Aorta (tissue), 5 donors: ENCODE measurements around the gene SPATA20. TPM values are rescaled to one million over a fixed set of nuclear protein-coding genes. Genes with fewer than 3 reads are reported as not detected.

Source experiments
- ATAC-seq: fragments of 200-7000 bp; cut with Tn5 transposase; one replicate; pipeline ENCODE4 v1.9.1; 2022; ENCODE audit warnings: moderate library complexity; ENCODE audit not compliant: low FRiP score
- DNase-seq, 2 donors: peaks; one replicate each; pipeline ENCODE4 v3.0.0-alpha.2; 2020
- H3K27ac ChIP-seq, 2 donors: one replicate each; pipeline ENCODE4 v1.5.1; 2013; ENCODE audit warnings: low read length in 2 of 2, mild to moderate bottlenecking in 2 of 2, moderate library complexity in 2 of 2, control low read depth in 1 of 2, inconsistent platforms in 1 of 2, low read depth in 1 of 2
- H3K27me3 ChIP-seq, 2 donors: one replicate each; pipeline ENCODE4 v1.6.1; 2013; ENCODE audit warnings: control low read depth in 1 of 2, low read length in 1 of 2, mild to moderate bottlenecking in 1 of 2, moderate library complexity in 1 of 2; ENCODE audit not compliant: insufficient read depth in 2 of 2, control insufficient read depth in 1 of 2
- H3K36me3 ChIP-seq, 2 donors: one replicate each; pipeline ENCODE4 v1.6.1; 2013; ENCODE audit warnings: control low read depth in 1 of 2, low read length in 1 of 2, mild to moderate bottlenecking in 1 of 2; ENCODE audit not compliant: insufficient read depth in 2 of 2, control insufficient read depth in 1 of 2
- H3K4me1 ChIP-seq, 2 donors: one replicate each; pipeline ENCODE4 v1.6.1; 2013; ENCODE audit warnings: low read length in 2 of 2, control low read depth in 1 of 2, mild to moderate bottlenecking in 1 of 2, moderate library complexity in 1 of 2; ENCODE audit not compliant: insufficient read depth in 2 of 2, control insufficient read depth in 1 of 2
- H3K4me3 ChIP-seq, 2 donors: one replicate each; pipeline ENCODE4 v1.5.1; 2013; ENCODE audit warnings: low read length in 2 of 2, control low read depth in 1 of 2, mild to moderate bottlenecking in 1 of 2
- H3K9me3 ChIP-seq: one replicate; pipeline ENCODE4 v1.6.1; 2013; ENCODE audit warnings: mild to moderate bottlenecking, low read length; ENCODE audit not compliant: control insufficient read depth
- WGBS, 2 donors: extraction: QIAGEN DNeasy Blood & Tissue Kit; methylation state at CpG; one replicate each; pipeline ENCODE4 v1.1.7; 2013; 5-methylcytosine and 5-hydroxymethylcytosine counted together
- intact Hi-C, 2 donors: fragments of 100-400 bp; cut with DNase I; formaldehyde crosslinking; loops; one replicate each; pipeline versions ENCODE4 v1.14.2 to v1.15.0; 2022
- polyA plus RNA-seq, 2 donors: library from polyadenylated mRNA; stranded (reverse); fragments of 200-250 nt; gene quantifications; one replicate each; pipeline ENCODE4 v1.2.3, GENCODE V29; 2013
- total RNA-seq, 2 donors: library from RNA; stranded (reverse); fragmentation: NEBNext Ultra II Directional; extraction: Animal tissue kit (Norgen Biotek cat#: 25700); gene quantifications; one replicate each; pipeline ENCODE4 v1.2.1, GENCODE V29; 2021
- donor health status: healthy with polysubstance abuse.
- donor health status: Bipolar disorder and iron deficiency.
- donor health status: DM: no; HTN: no; CAD: no.
- donor health status: DM: no; HTN: no; CAD: no.
- donor health status: DM: yes; HTN: yes; CAD: no.

SPATA20 gene
- total and polyA plus RNA-seq, 4 donors = 16.7 to 64.0 (median 34.8) TPM

DNA sequence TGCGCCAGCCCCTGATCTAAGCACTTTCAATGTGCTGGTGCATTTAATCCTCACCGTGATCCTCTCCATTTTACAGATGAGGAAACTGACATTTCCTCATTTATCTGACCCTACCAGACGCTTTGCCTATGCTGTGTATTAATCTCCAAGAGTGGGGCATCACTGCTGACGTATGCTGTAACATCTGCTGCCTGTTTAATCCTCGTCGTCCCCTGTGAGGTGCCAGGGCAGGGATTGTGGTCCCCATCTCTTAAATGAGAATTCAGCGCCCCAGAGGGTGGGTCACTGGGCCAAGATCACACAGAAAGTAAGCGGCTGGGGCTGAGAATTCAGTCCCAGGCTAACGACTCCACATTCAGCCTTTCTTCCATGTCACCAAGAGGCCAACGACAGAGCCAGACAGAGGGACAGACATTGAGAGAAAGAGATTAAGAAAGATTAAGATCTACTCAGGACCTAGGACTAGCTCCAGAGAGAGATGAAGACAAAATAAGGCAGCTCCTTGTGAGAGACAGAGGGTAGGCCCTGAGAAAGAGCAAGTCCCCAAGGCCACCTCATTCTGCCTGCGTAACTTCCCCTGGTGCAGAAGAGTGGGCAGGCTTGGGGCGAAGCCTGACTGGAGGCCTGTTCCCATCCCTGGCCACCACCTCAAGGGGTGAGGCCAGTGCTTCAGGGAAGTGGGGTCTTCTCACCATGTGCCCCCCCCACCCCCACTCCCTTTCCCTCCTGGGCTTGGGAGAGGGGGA, 27.1 kb downstream of the SPATA20 start:
- Histone ChIP-seq H3K4me3 (no peak overlapping the region), H3K36me3 (no peaks in the 10 kb centered on the region), H3K9me3 (no peaks in the 10 kb centered on the region), H3K4me1 (no peaks in the 10 kb centered on the region), H3K27ac (no peak overlapping the region), H3K27me3 (no peaks in the 10 kb centered on the region)
- ATAC-seq = no peak
- no peak for DNase-seq
- WGBS, 2 donors = 93 to 96% methylated on average over 12 of the region's 12 CpGs
- intact Hi-C loops = no loop called here

DNA sequence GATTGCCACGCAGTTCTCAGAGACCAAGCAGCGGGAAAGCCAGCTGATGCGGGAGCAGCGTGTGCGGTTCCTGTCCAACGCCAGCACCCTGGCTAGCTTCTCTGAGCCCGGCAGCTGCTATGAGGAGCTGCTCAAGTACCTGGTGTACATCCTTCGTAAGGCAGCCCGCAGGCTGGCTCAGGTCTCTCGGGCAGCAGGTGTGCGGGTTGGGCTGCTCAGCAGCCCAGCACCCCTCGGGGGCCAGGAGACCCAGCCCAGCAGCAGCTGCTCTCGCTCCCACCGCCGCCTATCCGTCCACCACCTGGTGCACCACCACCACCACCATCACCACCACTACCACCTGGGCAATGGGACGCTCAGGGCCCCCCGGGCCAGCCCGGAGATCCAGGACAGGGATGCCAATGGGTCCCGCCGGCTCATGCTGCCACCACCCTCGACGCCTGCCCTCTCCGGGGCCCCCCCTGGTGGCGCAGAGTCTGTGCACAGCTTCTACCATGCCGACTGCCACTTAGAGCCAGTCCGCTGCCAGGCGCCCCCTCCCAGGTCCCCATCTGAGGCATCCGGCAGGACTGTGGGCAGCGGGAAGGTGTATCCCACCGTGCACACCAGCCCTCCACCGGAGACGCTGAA, 28.7 kb downstream of the SPATA20 start:
- intact Hi-C loops = no loop called here
- Histone ChIP-seq H3K4me3 (no peak overlapping the region), H3K27me3 (no peaks in the 10 kb centered on the region), H3K9me3 (no peaks in the 10 kb centered on the region), H3K4me1 (no peaks in the 10 kb centered on the region), H3K27ac (no peak overlapping the region), H3K36me3 (no peaks in the 10 kb centered on the region)
- peak; percentile 15 for ATAC-seq
- DNase-seq = no peak
- WGBS, 2 donors = 91 to 92% methylated on average over 33 of the region's 33 CpGs

DNA sequence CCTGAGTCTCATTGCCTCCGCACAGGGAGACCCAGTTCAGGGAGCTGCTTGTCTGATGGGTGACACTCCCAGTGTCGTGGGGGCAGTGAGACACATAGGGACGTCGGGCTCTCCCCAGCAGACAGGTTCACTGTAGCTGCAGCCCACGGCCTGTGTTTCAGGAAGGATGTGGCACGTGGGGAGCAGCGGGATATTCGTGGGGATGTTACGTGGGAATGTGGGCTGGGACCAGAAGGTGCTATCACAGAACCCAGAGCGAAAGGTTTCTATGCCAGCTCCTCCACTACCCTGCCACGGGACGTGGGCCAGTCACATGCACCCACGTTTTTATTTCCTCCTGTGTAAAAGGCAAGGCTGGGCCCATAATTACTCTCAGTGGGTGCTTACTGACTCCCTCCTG, 29.9 kb downstream of the SPATA20 start:
- H3K27me3 ChIP-seq = no peaks in the 10 kb centered on the region
- ATAC-seq (no peak), DNase-seq (no peak)
- H3K4me3 ChIP-seq = no peak overlapping the region
- H3K9me3 ChIP-seq = no peaks in the 10 kb centered on the region
- WGBS, 2 donors = 91 to 93% methylated on average over 13 of the region's 13 CpGs
- H3K27ac ChIP-seq = no peak overlapping the region
- intact Hi-C loops = no loop called here
- no peaks in the 10 kb centered on the region for H3K4me1 ChIP-seq
- no peaks in the 10 kb centered on the region for H3K36me3 ChIP-seq

DNA sequence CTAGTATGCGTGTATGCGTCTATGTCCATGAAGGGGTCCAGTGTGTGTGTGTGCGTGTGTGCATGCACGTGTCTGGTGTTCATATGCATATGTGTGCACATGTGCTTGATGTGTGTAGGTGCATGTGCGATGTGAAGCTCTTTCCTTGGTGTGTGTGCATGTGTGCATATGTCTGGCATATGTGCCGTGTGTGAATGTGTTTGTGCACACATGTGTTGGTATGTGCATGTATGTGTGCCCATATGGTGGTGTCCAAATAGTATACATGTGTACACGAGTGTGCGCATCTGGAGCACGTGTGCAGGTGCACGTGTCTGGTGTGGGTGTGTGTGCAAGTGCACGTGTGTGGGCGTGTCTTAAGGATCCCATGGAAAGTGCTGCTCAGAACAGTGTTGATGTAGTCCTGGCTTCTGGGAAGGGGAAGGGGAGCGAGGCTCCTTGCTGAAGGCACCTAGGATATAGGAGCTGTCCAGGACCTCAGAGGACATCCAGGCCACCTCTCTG, 30.5 kb downstream of the SPATA20 start:
- WGBS, 2 donors = 91 to 92% methylated on average over 13 of the region's 13 CpGs
- H3K36me3 ChIP-seq = no peaks in the 10 kb centered on the region
- no peaks in the 10 kb centered on the region for H3K4me1 ChIP-seq
- no peak overlapping the region for H3K27ac ChIP-seq
- no peaks in the 10 kb centered on the region for H3K27me3 ChIP-seq
- no peak for DNase-seq
- intact Hi-C loops = no loop called here
- no peak overlapping the region for H3K4me3 ChIP-seq
- ATAC-seq = no peak
- H3K9me3 ChIP-seq = no peaks in the 10 kb centered on the region

DNA sequence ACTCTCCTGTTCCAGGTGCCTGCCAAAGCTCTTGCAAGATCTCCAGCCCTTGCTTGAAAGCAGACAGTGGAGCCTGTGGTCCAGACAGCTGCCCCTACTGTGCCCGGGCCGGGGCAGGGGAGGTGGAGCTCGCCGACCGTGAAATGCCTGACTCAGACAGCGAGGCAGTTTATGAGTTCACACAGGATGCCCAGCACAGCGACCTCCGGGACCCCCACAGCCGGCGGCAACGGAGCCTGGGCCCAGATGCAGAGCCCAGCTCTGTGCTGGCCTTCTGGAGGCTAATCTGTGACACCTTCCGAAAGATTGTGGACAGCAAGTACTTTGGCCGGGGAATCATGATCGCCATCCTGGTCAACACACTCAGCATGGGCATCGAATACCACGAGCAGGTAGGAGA, 31.2 kb downstream of the SPATA20 start:
- no peaks in the 10 kb centered on the region for H3K27me3 ChIP-seq
- H3K9me3 ChIP-seq = no peaks in the 10 kb centered on the region
- no peak overlapping the region for H3K27ac ChIP-seq
- intact Hi-C loops = no loop called here
- ATAC-seq (no peak), DNase-seq (no peak)
- no peaks in the 10 kb centered on the region for H3K4me1 ChIP-seq
- no peak overlapping the region for H3K4me3 ChIP-seq
- WGBS, 2 donors = 90 to 94% methylated on average over 16 of the region's 16 CpGs
- no peaks in the 10 kb centered on the region for H3K36me3 ChIP-seq

DNA sequence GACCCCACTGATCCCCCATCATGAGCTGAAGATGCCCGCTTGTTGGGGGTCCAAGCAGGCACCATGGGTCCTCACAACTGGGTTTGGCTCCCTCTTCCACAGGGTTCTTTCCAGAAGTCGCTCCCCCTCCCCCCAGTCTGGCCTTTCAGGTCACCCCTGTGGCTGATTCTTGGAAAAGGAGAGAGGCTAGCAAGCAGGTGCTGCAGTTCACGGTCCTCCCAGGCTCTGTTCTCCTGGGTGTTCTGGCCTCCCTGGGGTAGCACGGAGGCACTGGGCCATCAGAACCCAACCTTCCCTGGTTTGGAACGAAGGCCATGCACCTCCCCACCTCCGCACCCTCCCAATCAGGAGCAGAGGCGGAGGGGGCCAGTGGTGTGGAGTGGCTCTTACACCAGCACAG, 32.4 kb downstream of the SPATA20 start:
- Histone ChIP-seq H3K4me3 (no peak overlapping the region), H3K27ac (no peak overlapping the region), H3K27me3 (no peaks in the 10 kb centered on the region), H3K9me3 (no peaks in the 10 kb centered on the region), H3K4me1 (no peaks in the 10 kb centered on the region), H3K36me3 (no peaks in the 10 kb centered on the region)
- intact Hi-C loops = no loop called here
- DNase-seq (no peak), ATAC-seq (no peak)
- WGBS, 2 donors = 94 to 96% methylated on average over 7 of the region's 7 CpGs

DNA sequence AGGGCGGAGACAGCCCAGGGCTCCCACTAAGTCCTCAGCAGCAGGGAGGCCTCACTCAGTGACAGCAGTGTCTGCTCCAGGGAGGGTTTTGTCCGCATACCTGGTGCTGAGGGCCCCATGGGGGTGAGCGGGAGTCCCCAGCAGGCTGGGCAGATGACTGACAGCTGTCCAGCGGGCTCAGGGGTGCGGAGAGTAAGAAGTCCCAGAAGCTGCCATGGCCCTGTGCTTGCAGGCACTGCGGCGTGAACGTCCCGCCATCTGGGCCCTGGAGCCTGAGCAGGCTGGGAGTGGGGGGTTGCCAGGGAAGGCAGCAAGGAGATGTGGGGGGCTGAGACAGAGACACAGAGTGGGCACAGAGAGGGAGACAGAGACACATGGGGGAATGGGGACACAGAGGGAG, 33.7 kb downstream of the SPATA20 start:
- intact Hi-C loops = no loop called here
- WGBS, 2 donors = 98% methylated on average over 9 of the region's 9 CpGs
- H3K4me3 ChIP-seq = no peak overlapping the region
- H3K27me3 ChIP-seq = no peaks in the 10 kb centered on the region
- no peak overlapping the region for H3K27ac ChIP-seq
- ATAC-seq (no peak), DNase-seq (no peak)
- H3K4me1 ChIP-seq = no peaks in the 10 kb centered on the region
- H3K9me3 ChIP-seq = no peaks in the 10 kb centered on the region
- no peaks in the 10 kb centered on the region for H3K36me3 ChIP-seq

DNA sequence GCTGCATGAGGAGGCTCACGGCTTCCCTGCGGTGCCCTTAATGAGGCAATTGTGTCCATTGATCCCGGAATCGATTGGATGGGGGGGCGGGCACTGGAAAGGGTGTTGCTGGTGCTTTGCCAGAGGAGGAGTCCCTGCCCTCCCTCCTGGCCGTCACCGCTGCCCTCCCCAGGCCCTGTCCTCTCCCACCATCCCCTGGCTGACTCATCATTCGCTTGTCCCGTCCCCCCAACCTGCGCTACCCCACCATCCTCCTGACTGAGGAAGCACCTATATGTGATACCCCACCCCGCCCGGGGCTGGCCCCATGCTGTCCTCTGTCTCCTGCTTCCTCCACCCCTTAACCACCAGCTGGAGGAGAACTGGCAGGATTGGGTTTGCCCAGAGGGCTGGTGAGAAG, 34.3 kb downstream of the SPATA20 start:
- Histone ChIP-seq H3K27me3 (no peaks in the 10 kb centered on the region), H3K27ac (no peak overlapping the region), H3K9me3 (no peaks in the 10 kb centered on the region), H3K4me1 (no peaks in the 10 kb centered on the region), H3K36me3 (no peaks in the 10 kb centered on the region), H3K4me3 (no peak overlapping the region)
- no peak for ATAC-seq
- no peak for DNase-seq
- intact Hi-C loops = no loop called here
- WGBS, 2 donors = 96 to 99% methylated on average over 8 to 12 of the region's 12 CpGs

DNA sequence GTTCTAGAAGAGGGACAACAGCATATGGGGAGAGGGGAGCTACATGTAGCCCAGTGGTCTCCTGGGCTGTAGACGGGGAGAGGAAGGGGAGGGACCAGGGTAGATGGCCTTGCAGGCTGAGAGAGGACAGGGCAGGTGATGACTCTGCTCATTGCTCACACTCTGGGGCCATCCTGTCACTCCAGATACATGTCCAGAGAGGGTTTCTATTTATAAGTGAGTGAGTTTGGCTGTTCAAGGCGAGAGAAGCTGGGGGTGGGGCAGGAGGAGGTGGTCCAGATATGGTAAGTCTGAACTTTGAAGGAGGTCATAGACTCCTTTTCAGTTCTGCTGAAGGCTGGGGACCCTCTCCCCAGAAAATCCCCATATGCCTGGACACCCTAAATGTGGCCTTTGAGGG, 35.8 kb downstream of the SPATA20 start:
- H3K27me3 ChIP-seq = no peaks in the 10 kb centered on the region
- no peaks in the 10 kb centered on the region for H3K4me1 ChIP-seq
- no peak for ATAC-seq
- intact Hi-C loops = loop anchor here in 1 of 2 donors (1.0 kb wide), 1 partner anchor 34 kb away; no protein-coding TSS in a partner anchor
- no peak overlapping the region for H3K4me3 ChIP-seq
- no peaks in the 10 kb centered on the region for H3K36me3 ChIP-seq
- WGBS, 2 donors = 77 to 79% methylated on average over 2 of the region's 2 CpGs
- DNase-seq = no peak
- no peaks in the 10 kb centered on the region for H3K9me3 ChIP-seq
- no peak overlapping the region for H3K27ac ChIP-seq
